DLD1 (cell line): Measurements from ENCODE around the gene PROX1.

ENCODE experiments used
- in situ Hi-C: cut with HindIII; loops from 2 replicates; pipeline ENCODE4 v1.10.0; 2017; ENCODE audit warnings: low sequenced_read_pairs

The PROX1 gene, protein sequence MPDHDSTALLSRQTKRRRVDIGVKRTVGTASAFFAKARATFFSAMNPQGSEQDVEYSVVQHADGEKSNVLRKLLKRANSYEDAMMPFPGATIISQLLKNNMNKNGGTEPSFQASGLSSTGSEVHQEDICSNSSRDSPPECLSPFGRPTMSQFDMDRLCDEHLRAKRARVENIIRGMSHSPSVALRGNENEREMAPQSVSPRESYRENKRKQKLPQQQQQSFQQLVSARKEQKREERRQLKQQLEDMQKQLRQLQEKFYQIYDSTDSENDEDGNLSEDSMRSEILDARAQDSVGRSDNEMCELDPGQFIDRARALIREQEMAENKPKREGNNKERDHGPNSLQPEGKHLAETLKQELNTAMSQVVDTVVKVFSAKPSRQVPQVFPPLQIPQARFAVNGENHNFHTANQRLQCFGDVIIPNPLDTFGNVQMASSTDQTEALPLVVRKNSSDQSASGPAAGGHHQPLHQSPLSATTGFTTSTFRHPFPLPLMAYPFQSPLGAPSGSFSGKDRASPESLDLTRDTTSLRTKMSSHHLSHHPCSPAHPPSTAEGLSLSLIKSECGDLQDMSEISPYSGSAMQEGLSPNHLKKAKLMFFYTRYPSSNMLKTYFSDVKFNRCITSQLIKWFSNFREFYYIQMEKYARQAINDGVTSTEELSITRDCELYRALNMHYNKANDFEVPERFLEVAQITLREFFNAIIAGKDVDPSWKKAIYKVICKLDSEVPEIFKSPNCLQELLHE

DNA sequence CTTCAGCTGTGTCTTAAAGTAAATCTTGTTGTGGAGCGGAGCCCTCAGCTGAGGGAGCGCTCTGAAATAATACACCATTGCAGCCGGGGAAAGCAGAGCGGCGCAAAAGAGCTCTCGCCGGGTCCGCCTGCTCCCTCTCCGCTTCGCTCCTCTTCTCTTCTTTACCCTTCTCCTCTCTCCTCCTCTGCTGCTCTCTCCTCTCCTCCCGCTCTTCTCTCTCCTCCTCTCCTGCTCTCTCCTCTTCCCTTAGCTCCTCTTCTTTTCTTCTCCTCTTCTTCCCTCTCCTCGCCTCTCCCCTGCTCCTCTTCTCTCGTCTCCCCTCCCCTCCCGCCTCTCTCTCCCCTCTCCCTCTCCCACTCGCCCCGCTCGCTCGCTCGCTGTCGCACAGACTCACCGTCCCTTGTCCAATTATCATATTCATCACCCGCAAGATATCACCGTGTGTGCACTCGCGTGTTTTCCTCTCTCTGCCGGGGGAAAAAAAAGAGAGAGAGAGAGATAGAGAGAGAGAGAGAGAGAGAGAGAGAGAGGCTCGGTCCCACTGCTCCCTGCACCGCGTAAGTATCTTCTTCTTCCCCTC lies at the start of gene PROX1:
PROX1 (plus strand) TSS at position 47 of the 580 bp plus-strand sequence. CDS start 8,563 bp downstream, outside the sequence.
- in situ Hi-C loops, result no loop called here

DNA sequence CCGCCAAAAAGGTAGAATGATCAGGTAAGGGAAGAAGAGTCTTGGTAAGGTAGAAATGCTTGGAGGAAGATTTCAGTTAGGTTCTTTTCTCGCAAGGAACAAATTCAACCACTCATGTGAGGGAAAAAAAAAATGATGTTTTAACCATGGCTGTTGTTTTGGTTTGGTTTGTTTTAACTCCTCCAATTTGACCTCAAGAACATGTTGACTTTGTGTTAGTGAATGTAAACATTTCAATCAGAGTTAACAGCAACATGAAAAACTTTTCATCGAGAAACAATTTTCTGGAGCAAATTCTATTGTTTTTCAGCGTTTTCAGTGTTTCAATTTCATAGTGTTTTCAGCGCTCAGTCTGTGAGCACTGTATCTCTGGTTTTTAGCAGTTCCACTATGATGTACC lies 49.0 kb upstream of the PROX1 start:
- in situ Hi-C loops, result no loop called here

DNA sequence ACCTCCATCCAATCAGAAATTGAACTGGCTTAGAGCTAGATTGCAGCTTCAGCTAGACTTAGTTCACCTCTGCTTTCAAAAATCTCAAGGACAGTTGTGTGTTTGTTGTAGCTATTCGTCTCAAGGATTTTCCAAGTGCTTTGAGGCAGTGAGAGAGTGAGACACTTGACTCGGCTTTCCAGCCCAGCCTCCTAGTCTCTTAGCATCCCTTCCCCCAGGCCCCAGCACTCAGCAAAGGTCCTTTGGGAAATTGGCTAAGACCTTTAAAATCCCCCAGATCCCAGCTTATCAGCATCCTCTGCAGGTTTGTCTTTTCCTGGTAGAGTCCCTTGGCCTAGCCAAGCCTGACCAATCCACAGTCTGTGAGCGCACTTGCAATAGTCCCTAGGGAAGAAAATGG lies 47.9 kb upstream of the PROX1 start:
- in situ Hi-C loops, result loop anchor here (10.0 kb wide), 1 partner anchor 65 kb away; no protein-coding TSS in a partner anchor

DNA sequence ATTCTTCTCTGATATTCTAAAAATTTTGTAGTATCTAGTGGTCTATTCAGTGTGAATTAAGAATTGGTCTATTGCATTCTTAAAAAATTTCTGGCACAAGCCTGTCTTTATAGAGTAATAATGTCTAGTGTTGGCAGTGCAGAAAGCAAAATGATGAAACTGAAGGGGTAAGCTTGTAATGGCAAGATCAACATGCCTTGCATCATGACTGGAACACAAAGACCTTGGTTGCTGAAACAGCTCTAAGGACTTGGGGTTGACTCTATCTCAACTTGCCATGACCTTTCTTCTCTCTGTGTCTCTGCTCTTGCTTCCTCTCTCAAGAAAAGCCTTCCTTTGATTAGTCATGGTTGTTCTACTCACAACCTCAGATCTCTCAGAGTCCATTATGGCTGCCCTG lies 46.8 kb upstream of the PROX1 start:
- in situ Hi-C loops, result loop anchor here (10.0 kb wide), 1 partner anchor 64 kb away; no protein-coding TSS in a partner anchor

DNA sequence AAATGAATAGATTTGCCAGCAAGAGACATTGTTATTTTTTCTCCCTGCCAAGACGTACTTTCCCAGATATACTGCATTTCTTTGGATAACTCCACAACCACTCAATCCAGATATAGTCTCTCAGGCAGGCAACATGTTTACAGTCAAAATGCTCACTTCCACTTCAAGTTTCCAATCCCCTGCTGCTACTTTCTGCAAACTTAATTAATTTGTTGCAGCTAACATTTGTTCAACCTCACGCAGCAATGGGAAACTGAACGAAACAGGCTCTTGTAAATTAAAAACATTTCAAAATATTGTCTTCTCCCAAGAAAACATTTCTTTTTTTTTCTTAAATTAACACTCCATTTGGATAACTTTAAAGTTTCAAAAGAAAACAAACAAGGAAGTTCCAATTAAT lies 45.7 kb upstream of the PROX1 start:
- in situ Hi-C loops, result loop anchor here (10.0 kb wide), 1 partner anchor 63 kb away; no protein-coding TSS in a partner anchor

DNA sequence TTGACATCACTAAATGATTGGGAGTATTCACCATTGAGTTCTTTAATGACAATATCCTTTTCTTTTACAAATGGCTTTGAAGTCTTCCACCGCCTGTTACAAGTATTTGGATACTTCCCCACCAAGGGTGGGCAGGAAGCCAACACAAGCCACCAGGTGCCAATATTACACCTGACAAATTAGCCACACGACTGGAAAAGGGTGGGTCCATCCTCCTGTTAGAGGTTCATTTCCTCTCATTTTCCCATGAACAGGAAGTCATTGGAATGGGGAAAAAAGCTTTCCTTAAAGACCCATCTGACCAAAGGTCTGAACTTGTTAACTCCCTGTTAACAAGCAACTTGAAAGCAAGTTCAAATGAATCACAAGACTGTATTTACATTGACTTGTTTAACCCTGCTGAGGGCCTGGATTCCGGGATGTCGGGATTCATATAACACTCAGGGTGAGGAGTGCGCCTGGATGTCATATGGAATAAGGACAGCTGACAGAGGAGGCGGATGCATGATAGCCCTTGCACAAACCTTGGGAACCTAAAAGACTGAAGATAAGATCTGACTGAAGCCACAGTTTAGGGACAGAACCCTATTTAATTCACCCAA lies 40.5 kb upstream of the PROX1 start:
- in situ Hi-C loops, result loop anchor here (10.0 kb wide), 1 partner anchor 58 kb away; no protein-coding TSS in a partner anchor

DNA sequence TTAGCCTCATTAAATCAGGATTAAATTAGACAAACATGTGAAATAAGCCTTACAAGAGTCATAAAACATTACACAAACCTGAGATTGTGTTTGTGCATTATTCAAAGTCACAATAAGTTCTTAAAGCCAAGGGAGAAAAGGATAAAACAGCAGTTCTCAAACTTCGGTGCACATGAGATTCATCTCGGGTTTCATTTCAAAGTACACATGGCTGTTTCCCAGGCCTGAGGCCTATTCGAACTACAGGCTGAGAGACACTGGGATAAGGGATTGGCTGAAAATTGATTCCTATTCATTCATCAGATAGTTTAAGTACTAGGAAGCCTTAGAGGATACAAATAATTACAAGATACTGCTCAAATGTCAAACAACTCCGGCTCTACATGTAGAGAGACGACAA lies 35.9 kb upstream of the PROX1 start:
- in situ Hi-C loops, result no loop called here

DNA sequence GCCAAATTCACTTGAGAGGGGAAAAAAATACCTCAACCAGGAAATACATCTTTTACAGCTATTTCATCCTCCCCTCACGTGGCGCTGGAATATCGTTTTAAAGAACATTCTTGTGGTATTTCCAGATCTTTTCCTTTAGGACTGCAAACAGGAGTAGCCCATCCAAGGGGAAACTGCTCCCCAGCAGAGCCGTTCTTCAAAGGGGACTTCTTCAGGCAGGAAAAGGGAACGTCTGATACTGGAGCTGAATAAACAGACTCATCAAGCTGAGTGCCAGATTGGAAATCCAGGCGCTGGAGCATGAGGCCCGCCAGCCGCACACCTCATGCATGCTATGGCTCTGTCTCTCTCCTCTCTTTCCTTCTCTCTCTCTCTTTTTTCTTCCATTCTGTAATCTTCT lies 34.0 kb upstream of the PROX1 start:
- in situ Hi-C loops, result no loop called here

DNA sequence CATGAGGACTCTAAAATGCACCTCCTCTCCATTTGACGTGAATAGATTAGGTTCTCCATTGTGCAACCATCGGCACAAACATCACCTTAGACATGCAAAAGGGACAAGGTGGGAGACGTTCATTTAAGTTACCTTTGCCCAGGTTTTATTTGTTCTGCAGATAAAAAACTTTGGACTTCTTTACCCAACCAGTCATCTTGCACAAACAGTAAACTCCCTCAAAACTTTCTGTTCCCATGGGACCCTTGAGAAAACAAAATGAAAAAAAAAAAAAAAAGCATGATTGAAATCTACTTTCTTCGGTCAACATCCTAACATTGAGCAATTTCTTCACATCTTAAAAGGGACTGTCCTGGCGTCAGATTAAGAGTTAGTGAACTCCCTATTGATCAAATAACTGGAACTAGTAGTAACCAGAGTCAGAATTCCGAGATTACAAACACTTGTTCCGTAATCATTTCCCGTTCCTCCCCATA lies 31.4 kb upstream of the PROX1 start:
- in situ Hi-C loops, result no loop called here

DNA sequence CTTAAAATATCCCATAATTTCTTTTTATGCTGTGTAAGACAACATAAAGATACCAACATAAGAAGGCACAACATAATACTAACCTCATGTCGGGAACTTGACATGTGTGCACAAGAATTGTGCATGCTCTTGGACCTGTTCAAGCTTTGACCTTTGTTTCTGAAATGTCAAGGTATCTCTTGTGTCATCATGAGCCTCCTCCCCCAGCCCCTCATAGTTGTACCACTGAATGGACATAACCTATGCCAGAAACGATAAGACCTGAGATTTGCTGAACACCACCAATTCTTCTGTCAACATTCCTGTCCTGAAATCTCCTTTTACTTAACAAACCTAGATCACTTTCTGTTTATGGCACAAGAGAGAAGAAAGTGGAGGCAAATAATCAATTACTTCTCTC lies 29.4 kb upstream of the PROX1 start:
- in situ Hi-C loops, result no loop called here

DNA sequence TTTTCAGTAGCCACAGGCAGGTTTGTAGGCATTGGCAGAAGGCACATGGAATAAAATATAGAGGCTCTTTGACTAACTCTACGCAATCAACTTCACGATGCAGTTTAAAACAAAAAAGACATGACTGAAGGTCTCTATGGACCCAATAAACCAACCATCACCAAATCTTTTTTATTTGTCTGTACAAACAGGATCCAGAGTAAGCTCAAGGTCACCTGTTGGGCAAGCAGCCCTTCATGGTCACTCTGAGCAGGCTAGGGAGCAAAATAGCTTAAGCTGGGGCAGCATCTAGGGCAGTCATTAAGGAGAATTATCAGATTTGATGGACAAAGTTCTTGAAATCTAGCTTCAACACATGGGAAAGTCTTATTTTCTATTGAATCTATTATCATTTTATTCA lies 26.8 kb upstream of the PROX1 start:
- in situ Hi-C loops, result no loop called here

DNA sequence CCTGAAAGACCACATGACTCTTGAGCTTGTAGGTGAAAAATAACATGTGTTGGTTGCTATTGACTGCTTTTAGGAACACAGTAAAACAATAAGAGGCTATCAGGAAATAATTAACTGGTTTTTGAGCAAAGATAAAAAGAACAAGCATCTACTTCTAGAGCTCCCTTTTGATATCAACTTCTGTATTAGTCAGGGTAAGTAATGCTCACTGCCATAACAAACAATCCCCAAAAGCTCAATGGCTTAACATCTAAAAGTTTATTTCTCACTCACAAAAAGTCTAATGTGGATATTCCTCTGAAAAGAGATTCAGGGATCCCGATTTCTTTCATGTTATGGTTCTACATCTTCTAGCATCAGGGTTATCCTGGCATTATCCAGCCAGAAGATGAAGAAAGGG lies 25.3 kb upstream of the PROX1 start:
- in situ Hi-C loops, result no loop called here

DNA sequence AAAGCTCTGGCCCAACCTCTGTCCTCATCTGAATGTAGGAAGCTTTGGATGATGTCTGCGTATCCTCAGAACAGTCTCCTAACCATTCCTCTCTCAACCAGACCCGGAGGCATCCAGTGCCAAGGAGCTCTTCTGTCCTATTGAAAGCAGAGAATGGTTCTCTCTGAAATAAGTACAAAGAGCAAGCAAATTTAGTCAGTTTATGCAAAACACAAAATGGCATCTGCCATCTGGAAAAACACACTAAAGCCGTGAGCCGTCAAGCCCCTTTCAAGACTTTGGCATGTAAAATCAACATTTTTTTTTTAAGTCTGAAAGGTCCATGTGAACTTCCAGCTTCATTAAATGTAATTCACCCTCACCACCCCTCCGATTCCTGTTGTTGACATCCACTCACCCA lies 21.7 kb upstream of the PROX1 start:
- in situ Hi-C loops, result no loop called here

DNA sequence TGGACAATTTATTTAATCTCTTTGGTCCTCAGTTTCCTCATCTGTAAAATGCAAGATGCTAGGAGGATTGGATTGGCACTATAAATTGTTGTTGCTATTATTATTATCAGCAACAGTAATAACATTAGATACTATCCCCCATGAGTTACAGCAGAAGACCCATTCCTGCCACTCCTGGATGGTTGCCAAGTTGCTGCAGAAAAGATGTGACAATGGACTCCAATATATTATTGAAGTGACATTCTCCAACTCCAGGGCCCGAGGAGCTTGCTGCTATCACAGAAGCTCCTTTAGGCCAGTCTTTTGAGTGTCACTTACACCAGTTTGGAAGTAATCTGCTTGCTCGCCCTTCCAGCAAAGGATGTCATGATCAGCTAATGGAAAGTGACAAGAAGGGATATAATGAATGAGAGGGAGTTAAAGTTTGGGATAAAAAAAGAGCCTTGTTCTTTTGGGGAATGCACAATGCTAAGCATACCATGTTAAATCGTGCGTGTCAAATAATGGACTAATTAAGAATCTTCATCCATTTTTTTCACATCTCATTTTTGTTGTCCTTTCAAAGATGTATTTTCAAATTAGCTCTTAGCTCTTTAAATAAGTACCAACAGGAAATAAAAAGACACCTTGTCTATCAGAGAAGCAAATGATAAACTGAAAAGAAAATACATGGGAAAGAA lies 19.5 kb upstream of the PROX1 start:
- in situ Hi-C loops, result no loop called here

DNA sequence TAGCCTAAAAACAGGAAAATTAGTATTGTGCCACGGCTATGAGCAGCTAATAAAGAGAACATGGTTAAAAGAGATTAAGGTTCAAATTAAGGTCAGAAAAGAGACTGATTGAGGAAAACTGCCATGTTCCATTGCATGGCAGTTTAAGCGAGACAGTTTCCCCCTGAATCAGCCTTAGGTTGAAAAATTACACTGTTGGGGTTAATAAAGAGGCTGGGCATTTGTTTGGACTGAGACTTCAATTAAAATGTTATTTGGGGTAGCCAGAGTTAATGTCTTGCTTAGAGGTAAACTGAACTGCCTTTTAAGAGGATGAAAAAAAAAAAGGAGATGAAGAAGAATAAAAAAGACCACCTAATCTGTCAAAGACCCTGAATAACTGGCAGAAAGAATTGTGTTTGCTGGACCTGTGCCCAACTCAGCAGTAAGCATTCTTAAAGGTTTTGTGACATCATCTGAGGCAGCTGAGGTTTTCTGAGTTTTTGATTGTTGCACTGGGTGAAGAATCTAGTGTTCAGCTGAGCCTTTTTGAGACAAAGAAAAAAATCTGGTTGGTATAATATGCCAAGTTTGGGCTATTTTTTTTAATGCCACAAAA lies 17.7 kb upstream of the PROX1 start:
- in situ Hi-C loops, result no loop called here

DNA sequence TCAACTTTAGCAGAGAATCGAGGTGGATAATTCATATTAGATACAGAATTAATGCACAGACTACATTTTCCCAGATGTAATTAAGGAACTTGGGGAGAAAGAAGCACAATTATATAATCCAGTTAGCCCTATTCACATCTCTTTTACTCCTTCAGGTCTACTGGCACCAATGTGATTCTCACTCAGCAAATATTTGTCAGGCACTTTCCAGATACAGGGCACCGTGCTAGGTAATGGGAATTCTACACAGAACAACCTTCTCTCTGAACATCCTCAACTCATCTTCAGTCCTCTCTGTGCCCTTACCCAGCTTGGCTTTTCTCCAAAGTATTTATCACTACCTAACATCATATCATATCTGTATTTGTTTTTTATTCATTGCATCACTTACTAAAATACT lies 15.6 kb upstream of the PROX1 start:
- in situ Hi-C loops, result no loop called here

DNA sequence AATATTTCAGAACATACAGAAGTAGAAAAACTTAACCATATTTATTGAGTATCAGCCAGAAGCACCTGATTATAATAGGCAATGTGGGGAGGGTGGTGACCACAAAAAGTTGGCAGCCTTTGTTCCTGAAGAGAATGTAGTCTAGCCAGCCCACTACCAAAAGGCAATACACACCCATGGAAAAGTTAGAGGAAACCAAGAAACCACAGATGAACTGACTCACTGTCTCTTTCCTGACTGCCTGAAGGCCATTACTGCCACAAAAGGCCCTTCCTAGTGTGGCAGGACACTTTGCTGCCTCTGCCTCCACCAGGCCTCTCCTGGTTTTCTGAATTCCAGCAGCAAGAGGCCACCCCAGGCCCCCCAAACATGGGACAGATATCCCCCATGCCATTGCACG lies 14.6 kb upstream of the PROX1 start:
- in situ Hi-C loops, result no loop called here

DNA sequence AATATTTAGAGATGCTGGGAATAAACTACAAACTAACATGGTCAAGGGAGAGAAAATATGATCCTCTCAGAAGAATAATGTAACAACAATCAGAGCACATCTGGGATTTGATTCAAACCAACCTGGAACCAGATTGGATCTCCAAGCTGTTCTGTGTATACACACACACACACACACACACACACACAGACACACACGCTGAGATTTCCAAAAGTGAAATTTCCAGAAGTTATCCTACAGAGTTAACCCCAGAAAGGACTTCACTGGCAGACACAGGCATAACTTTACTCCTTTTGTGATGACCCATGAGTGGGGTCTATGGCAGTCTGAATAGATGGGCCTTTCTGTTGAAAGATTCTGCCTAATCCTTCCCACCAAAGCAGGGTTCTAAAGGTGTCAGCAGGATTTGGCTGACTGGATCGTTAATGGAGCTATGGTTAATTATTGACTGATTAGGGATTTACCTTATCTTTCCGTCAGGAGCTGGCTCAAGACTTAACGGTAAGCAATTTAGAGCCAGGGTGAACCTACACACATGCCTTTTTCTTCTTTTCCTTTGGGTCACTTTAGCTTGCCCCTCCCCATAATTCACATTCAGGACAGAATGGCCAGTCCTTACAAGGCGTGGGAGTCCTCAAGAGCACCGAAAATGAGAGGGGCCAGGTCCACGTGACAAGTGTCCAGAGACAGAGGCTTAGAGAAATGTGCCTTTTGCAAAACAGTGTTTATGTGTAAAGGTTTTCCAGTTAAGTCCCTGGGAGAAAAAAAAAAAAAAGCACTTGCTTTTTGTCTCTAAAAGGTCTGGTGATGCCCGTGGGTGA lies 10.9 kb upstream of the PROX1 start:
- in situ Hi-C loops, result no loop called here

DNA sequence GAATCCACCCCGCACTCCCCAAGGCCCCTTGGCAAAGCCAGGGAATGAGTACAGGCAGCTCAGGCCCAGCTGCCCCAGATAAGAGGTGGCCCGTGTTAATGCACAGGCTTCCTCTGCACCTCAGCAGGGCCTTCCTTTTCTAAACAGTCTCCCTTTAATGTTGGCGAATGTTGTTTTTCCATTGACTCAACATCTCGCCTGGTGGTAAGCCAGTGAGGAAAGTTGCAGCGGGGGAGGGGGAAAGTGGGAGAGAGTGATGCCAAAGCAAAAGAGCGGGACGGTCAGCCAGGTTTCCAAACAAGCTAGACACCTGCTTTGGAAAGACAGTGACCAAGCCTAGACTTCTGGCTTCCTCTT lies 10.3 kb upstream of the PROX1 start:
- in situ Hi-C loops, result no loop called here
